Endothelial cell of umbilical vein (primary cell): ENCODE results near the gene GPR183. TPM values are rescaled to one million over a fixed set of nuclear protein-coding genes. Genes with fewer than 3 reads are reported as not detected.

Experiments
- BruUV-seq: library from RNA; stranded (reverse); fragments of 400-500 nt; replicated peaks from 2 replicates; lab custom pipeline; 2021; lab: Mats Ljungman, UMichigan
- CTCF ChIA-PET: fragments of 300-600, 350-600 bp; sonication (Branson Sonifier 250); formaldehyde crosslinking; loops from one replicate; lab custom pipeline; 2021; ENCODE audit warnings: antibody characterized with exemption, inconsistent platforms; lab: Charles Lee
- POLR2A ChIA-PET: fragments of 300-600, 350-600 bp; sonication (Branson Sonifier 250); formaldehyde crosslinking; loops from one replicate; lab custom pipeline; 2021; ENCODE audit warnings: antibody characterized with exemption, inconsistent platforms; lab: Charles Lee
- DNase-seq: peaks from one replicate; pipeline ENCODE4 v3.0.0-alpha.2; 2011; ENCODE audit warnings: low read depth, low spot score
- FAIRE-seq: peaks from 2 replicates; lab custom pipeline; 2011; peaks lifted over from hg19 to GRCh38; lab: Jason Lieb, UNC
- H2AFZ ChIP-seq: 2 replicates; pipeline ENCODE4 v1.6.0; 2012; ENCODE audit warnings: low read depth, low read length, control low read depth, inconsistent platforms
- H3K27ac ChIP-seq: 2 replicates; pipeline ENCODE4 v1.5.1; 2011; ENCODE audit warnings: low read depth, mild to moderate bottlenecking, control low read depth, low read length, moderate library complexity; ENCODE audit not compliant: insufficient read depth
- H3K27me3 ChIP-seq, 2 experiments: 2 replicates each; pipeline versions ENCODE4 v1.6.0 to v1.6.1; 2011; ENCODE audit warnings: low read length in 2 of 2, mixed read lengths in 1 of 2; ENCODE audit not compliant: control insufficient read depth in 2 of 2, insufficient read depth in 2 of 2
- H3K36me3 ChIP-seq, 2 experiments: 2 replicates in 1 of 2; 3 replicates in 1 of 2; pipeline ENCODE4 v1.5.1; 2011; ENCODE audit warnings: low read length in 2 of 2, mild to moderate bottlenecking in 1 of 2, moderate library complexity in 1 of 2; ENCODE audit not compliant: control insufficient read depth in 2 of 2, insufficient read depth in 2 of 2; ENCODE audit errors: extremely low read depth in 1 of 2
- H3K4me1 ChIP-seq: 3 replicates; pipeline ENCODE4 v1.5.1; 2011; ENCODE audit warnings: mild to moderate bottlenecking, low read length; ENCODE audit not compliant: control insufficient read depth, insufficient read depth; ENCODE audit errors: extremely low read depth
- H3K4me2 ChIP-seq: 2 replicates; pipeline ENCODE4 v1.6.1; 2011; ENCODE audit warnings: low read length, control low read depth, mixed read lengths; ENCODE audit not compliant: insufficient read depth
- H3K4me3 ChIP-seq, 3 experiments: fragments of 200-600 bp in 1 of 3; sonication (generic), shearing (Covaris generic) in 1 of 3; replicated peaks in 1 of 3; 2 replicates each; pipeline ENCODE4 v1.5.1; 2011 to 2016; ENCODE audit warnings: control low read depth in 3 of 3, low read length in 3 of 3, mild to moderate bottlenecking in 2 of 3, inconsistent platforms in 1 of 3, low read depth in 1 of 3, moderate library complexity in 1 of 3; ENCODE audit not compliant: insufficient read depth in 1 of 3
- H3K79me2 ChIP-seq: 2 replicates; pipeline ENCODE4 v1.6.0; 2012; ENCODE audit warnings: low read length, inconsistent platforms; ENCODE audit not compliant: control insufficient read depth, insufficient read depth
- H3K9ac ChIP-seq: replicated peaks from 2 replicates; pipeline ENCODE3; 2011; ENCODE audit warnings: low read length, control low read depth; ENCODE audit not compliant: insufficient read depth; ENCODE audit errors: extremely low read depth
- H3K9me1 ChIP-seq: replicated peaks from 3 replicates; pipeline ENCODE4 v1.6.0; 2011; ENCODE audit warnings: mild to moderate bottlenecking, low read length; ENCODE audit not compliant: control insufficient read depth, insufficient read depth; ENCODE audit errors: extremely low read depth
- H3K9me3 ChIP-seq: replicated peaks from 2 replicates; pipeline ENCODE4 v1.5.1; 2012; ENCODE audit warnings: low read length, inconsistent platforms; ENCODE audit not compliant: control insufficient read depth, insufficient read depth
- H4K20me1 ChIP-seq: replicated peaks from 2 replicates; pipeline ENCODE3; 2011; ENCODE audit warnings: mild to moderate bottlenecking, low read length; ENCODE audit not compliant: control insufficient read depth, insufficient read depth; ENCODE audit errors: extremely low read depth
- CTCF ChIP-seq, 2 donors: IDR thresholded peaks; 1 replicate in 1 of 2; 2 replicates in 1 of 2; pipeline ENCODE4 v1.5.1; 2011; ENCODE audit warnings: low read length in 2 of 2, mild to moderate bottlenecking in 2 of 2, moderate library complexity in 2 of 2, control low read depth in 1 of 2, inconsistent platforms in 1 of 2, low read depth in 1 of 2; ENCODE audit not compliant: insufficient read depth in 1 of 2; ENCODE audit errors: extremely low read depth in 1 of 2
- EZH2 ChIP-seq: IDR thresholded peaks from 2 replicates; pipeline ENCODE4 v1.6.1; 2012; ENCODE audit warnings: borderline replicate concordance, low read depth, mild to moderate bottlenecking, moderate library complexity, low read length, inconsistent platforms; ENCODE audit not compliant: severe bottlenecking
- FOS ChIP-seq: IDR thresholded peaks from 2 replicates; pipeline ENCODE4 v1.6.1; 2011; ENCODE audit warnings: mild to moderate bottlenecking, low read length, moderate library complexity, borderline replicate concordance; ENCODE audit not compliant: insufficient read depth
- GATA2 ChIP-seq: IDR thresholded peaks from 2 replicates; pipeline ENCODE4 v1.7.0; 2011; ENCODE audit warnings: low read depth, mild to moderate bottlenecking, moderate library complexity, mixed read lengths, low read length; ENCODE audit not compliant: insufficient read length, insufficient read depth
- JUN ChIP-seq: IDR thresholded peaks from 2 replicates; pipeline ENCODE4 v1.6.1; 2011; ENCODE audit warnings: borderline replicate concordance, low read depth; ENCODE audit not compliant: insufficient read length, insufficient read depth
- MAX ChIP-seq: IDR thresholded peaks from 2 replicates; pipeline ENCODE4 v1.6.1; 2011; ENCODE audit not compliant: insufficient read depth, insufficient read length
- MYC ChIP-seq: IDR thresholded peaks from one replicate; pipeline ENCODE4 v1.6.1; 2011; ENCODE audit warnings: mild to moderate bottlenecking, low read depth, low read length
- POLR2A ChIP-seq: IDR thresholded peaks from 2 replicates; pipeline ENCODE4 v1.6.1; 2012; ENCODE audit warnings: low read depth, mild to moderate bottlenecking, control low read depth, low read length
- POLR2AphosphoS5 ChIP-seq: IDR thresholded peaks from 2 replicates; pipeline ENCODE4 v1.6.1; 2012; ENCODE audit warnings: low read depth, mild to moderate bottlenecking, control low read depth, low read length, moderate library complexity; ENCODE audit not compliant: insufficient read depth
- dilution Hi-C: fragments of 300-500 bp; cut with MboI; formaldehyde crosslinking; loops from one replicate; pipeline ENCODE4 v1.15.0; 2019; ENCODE audit warnings: low sequenced_read_pairs; ENCODE audit not compliant: extremely low pct_ligation_motif_present
- intact Hi-C: fragments of 100-400 bp; cut with micrococcal nuclease; formaldehyde crosslinking; loops from one replicate; pipeline ENCODE4 v1.10.0; 2022
- polyA plus RNA-seq, 4 experiments: library from polyadenylated mRNA; depleted of rRNA in 3 of 4; stranded (reverse) in 3 of 4; unstranded in 1 of 4; fragments of >200 nt; gene quantifications; 2 replicates each; pipeline versions ENCODE4 v1.2.1 to v1.2.3, GENCODE V29; 2011 to 2012; ENCODE audit warnings: missing spikeins in 1 of 4
- total RNA-seq: library from RNA; stranded (reverse); gene quantifications from 2 replicates; pipeline ENCODE4 v1.2.3, GENCODE V29; 2021

Gene GPR183
- total and polyA plus RNA-seq, 2 donors (not counting 3 experiments of a cell fraction or from before 2014, with no cell fraction given) = 0.23 TPM; not detected in 1

- intact Hi-C loops (no loop called here), dilution Hi-C loops (no loop called here)
- FAIRE-seq = no peak
- H3K79me2 ChIP-seq = no peaks in the 10 kb centered on the region
- no peaks in the 10 kb centered on the region for H4K20me1 ChIP-seq
- H3K9me3 ChIP-seq = no peaks in the 10 kb centered on the region
- peaks cover 9% of the 10 kb centered on the region for H3K4me1 ChIP-seq
- H2AFZ ChIP-seq = no peak overlapping the region
- no peak overlapping the region for H3K27ac ChIP-seq
- no peaks in the 10 kb centered on the region for H3K27me3 ChIP-seq
- ChIA-PET POLR2A (no interaction called here), CTCF (interaction anchor here (0.5 to 1.0 kb wide), 3 partner anchors 10 to 209 kb away, joined by 3 to 4 read pairs (median 4); no protein-coding TSS in a partner anchor)
- no peak overlapping the region for H3K4me3 ChIP-seq
- no peak for DNase-seq
- no peaks in the 10 kb centered on the region for H3K36me3 ChIP-seq
- TF ChIP-seq MYC = no peak
- no peak for TF ChIP-seq POLR2AphosphoS5
- TF ChIP-seq GATA2 = no peak
- no peak for TF ChIP-seq JUN
- no peak for TF ChIP-seq MAX
- H3K9ac ChIP-seq = no peak overlapping the region
- H3K9me1 ChIP-seq = no peaks in the 10 kb centered on the region
- BruUV-seq = no TSS peak
- no peak overlapping the region for H3K4me2 ChIP-seq
Measured at GRCh38 chr13:99326012-99326411, 18.8 kb upstream of the GPR183 start.

GRCh38 chr13:99323488-99323887 lies 16.3 kb upstream of the GPR183 start:
- POLR2A ChIA-PET = no interaction called here
- Histone ChIP-seq H3K27me3 (no peaks in the 10 kb centered on the region), H3K9ac (no peak overlapping the region), H3K9me3 (no peaks in the 10 kb centered on the region), H2AFZ (no peak overlapping the region), H3K4me1 (peaks cover 15% of the 10 kb centered on the region), H3K4me2 (no peak overlapping the region), H3K79me2 (no peaks in the 10 kb centered on the region), H3K27ac (no peak overlapping the region), H3K4me3 (no peak overlapping the region), H3K36me3 (no peaks in the 10 kb centered on the region), H3K9me1 (no peaks in the 10 kb centered on the region), H4K20me1 (no peaks in the 10 kb centered on the region)
- no TSS peak for BruUV-seq
- dilution Hi-C loops = no loop called here
- CTCF ChIA-PET = no interaction called here
- FAIRE-seq (no peak), DNase-seq (no peak)
- TF ChIP-seq EZH2 = no peak
- no peak for TF ChIP-seq JUN
- TF ChIP-seq FOS = no peak
- no peak for TF ChIP-seq CTCF (IDR thresholded peaks at IDR 0.05; ENCODE audit: extremely low read depth in 1 of 2, insufficient read depth in 1 of 2, low read depth in 1 of 2, low read length in 2 of 2)
- no peak for TF ChIP-seq GATA2
- TF ChIP-seq POLR2A = no peak
- TF ChIP-seq MYC = no peak
- no peak for TF ChIP-seq POLR2AphosphoS5
- no peak for TF ChIP-seq MAX
- intact Hi-C loops = no loop called here
